ENCODE measurements around the gene CYP2S1. TPM values are rescaled to one million over a fixed set of nuclear protein-coding genes. Genes with fewer than 3 reads are reported as not detected.

Gene CYP2S1
- total RNA-seq, 1 donor from 2014 or later = 17.5 TPM

- Mint-ChIP-seq H3K27ac (ENCODE audit: unreplicated experiment) (no peak overlapping the region), H3K36me3 (ENCODE audit: low read depth, unreplicated experiment) (peaks cover 16% of the 10 kb centered on the region), H3K4me3 (ENCODE audit: unreplicated experiment) (peak overlapping the region; percentile 60), H3K27me3 (ENCODE audit: unreplicated experiment) (peaks cover 17% of the 10 kb centered on the region), H3K4me1 (ENCODE audit: unreplicated experiment) (peaks cover 16% of the 10 kb centered on the region), H3K9me3 (ENCODE audit: unreplicated experiment) (no peaks in the 10 kb centered on the region)
- no peak for DNase-seq (ENCODE audit: low spot score)
- TF ChIP-seq, protein P1, sequence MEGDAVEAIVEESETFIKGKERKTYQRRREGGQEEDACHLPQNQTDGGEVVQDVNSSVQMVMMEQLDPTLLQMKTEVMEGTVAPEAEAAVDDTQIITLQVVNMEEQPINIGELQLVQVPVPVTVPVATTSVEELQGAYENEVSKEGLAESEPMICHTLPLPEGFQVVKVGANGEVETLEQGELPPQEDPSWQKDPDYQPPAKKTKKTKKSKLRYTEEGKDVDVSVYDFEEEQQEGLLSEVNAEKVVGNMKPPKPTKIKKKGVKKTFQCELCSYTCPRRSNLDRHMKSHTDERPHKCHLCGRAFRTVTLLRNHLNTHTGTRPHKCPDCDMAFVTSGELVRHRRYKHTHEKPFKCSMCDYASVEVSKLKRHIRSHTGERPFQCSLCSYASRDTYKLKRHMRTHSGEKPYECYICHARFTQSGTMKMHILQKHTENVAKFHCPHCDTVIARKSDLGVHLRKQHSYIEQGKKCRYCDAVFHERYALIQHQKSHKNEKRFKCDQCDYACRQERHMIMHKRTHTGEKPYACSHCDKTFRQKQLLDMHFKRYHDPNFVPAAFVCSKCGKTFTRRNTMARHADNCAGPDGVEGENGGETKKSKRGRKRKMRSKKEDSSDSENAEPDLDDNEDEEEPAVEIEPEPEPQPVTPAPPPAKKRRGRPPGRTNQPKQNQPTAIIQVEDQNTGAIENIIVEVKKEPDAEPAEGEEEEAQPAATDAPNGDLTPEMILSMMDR (IDR thresholded peaks at IDR 0.05; ENCODE audit: unreplicated experiment) = no peak
Measured at GRCh38 chr19:41220811-41221210, 27.8 kb downstream of the CYP2S1 start.

GRCh38 chr19:41221514-41222205 lies 28.6 kb downstream of the CYP2S1 start:
- Mint-ChIP-seq H3K27ac (ENCODE audit: unreplicated experiment) (no peak overlapping the region), H3K9me3 (ENCODE audit: unreplicated experiment) (no peaks in the 10 kb centered on the region), H3K27me3 (ENCODE audit: unreplicated experiment) (peaks cover 18% of the 10 kb centered on the region), H3K4me1 (ENCODE audit: unreplicated experiment) (peaks cover 18% of the 10 kb centered on the region), H3K4me3 (ENCODE audit: unreplicated experiment) (no peak overlapping the region), H3K36me3 (ENCODE audit: low read depth, unreplicated experiment) (peaks cover 16% of the 10 kb centered on the region)
- TF ChIP-seq, protein P1 (IDR thresholded peaks at IDR 0.05; ENCODE audit: unreplicated experiment) = no peak
- no peak for DNase-seq (ENCODE audit: low spot score)

DNA sequence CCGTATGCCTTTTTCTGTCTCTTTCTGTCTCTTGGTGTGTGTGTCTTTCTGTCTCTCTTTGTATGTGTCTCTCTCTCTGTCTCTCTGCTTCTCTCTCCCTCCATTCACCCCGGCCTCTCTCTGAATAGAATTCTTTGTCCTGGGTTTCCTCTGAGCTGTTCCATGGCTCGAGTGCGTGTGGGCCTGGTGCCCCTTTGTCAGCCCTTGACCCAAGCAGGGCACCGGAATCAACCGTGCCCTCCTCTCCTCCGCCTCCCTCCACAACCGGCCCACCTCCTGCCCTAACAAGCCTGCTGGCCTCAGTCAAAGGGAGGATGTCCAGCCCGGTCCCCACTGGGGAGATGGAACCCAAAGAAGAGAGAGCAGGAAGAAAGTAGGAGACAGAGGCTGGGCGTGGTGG lies 29.2 kb downstream of the CYP2S1 start:
- no peak overlapping the region for H3K4me3 Mint-ChIP-seq (ENCODE audit: unreplicated experiment)

GRCh38 chr19:41223431-41224234 lies 30.6 kb downstream of the CYP2S1 start:
- H3K4me3 Mint-ChIP-seq (ENCODE audit: unreplicated experiment) = peak overlapping the region; percentile 42
- H3K27me3 Mint-ChIP-seq (ENCODE audit: unreplicated experiment) = peaks cover 14% of the 10 kb centered on the region
- H3K9me3 Mint-ChIP-seq (ENCODE audit: unreplicated experiment) = no peaks in the 10 kb centered on the region
- H3K27ac Mint-ChIP-seq (ENCODE audit: unreplicated experiment) = no peak overlapping the region
- H3K4me1 Mint-ChIP-seq (ENCODE audit: unreplicated experiment) = peaks cover 15% of the 10 kb centered on the region
- TF ChIP-seq, protein P1 (IDR thresholded peaks at IDR 0.05; ENCODE audit: unreplicated experiment) = no peak
- peaks cover 12% of the 10 kb centered on the region for H3K36me3 Mint-ChIP-seq (ENCODE audit: low read depth, unreplicated experiment)
- no peak for DNase-seq (ENCODE audit: low spot score)

More for the DNA sequence above, 29.2 kb downstream of the CYP2S1 start:
- no peak for DNase-seq (ENCODE audit: low spot score)
- Mint-ChIP-seq H3K36me3 (ENCODE audit: low read depth, unreplicated experiment) (peaks cover 12% of the 10 kb centered on the region), H3K27me3 (ENCODE audit: unreplicated experiment) (peaks cover 16% of the 10 kb centered on the region), H3K27ac (ENCODE audit: unreplicated experiment) (peak overlapping the region; percentile 3), H3K9me3 (ENCODE audit: unreplicated experiment) (no peaks in the 10 kb centered on the region), H3K4me1 (ENCODE audit: unreplicated experiment) (peaks cover 18% of the 10 kb centered on the region)
- TF ChIP-seq, protein P1 (IDR thresholded peaks at IDR 0.05; ENCODE audit: unreplicated experiment) = no peak

- no peak overlapping the region for H3K4me3 Mint-ChIP-seq (ENCODE audit: unreplicated experiment)
- peaks cover 14% of the 10 kb centered on the region for H3K27me3 Mint-ChIP-seq (ENCODE audit: unreplicated experiment)
- H3K4me1 Mint-ChIP-seq (ENCODE audit: unreplicated experiment) = peaks cover 14% of the 10 kb centered on the region
- no peaks in the 10 kb centered on the region for H3K9me3 Mint-ChIP-seq (ENCODE audit: unreplicated experiment)
- peaks cover 12% of the 10 kb centered on the region for H3K36me3 Mint-ChIP-seq (ENCODE audit: low read depth, unreplicated experiment)
- H3K27ac Mint-ChIP-seq (ENCODE audit: unreplicated experiment) = no peak overlapping the region
- TF ChIP-seq, protein P1 (IDR thresholded peaks at IDR 0.05; ENCODE audit: unreplicated experiment) = no peak
- DNase-seq (ENCODE audit: low spot score) = no peak
Measured at GRCh38 chr19:41224632-41225031, 31.6 kb downstream of the CYP2S1 start.

All from endothelial cell (in vitro differentiated cells).